ENCODE data around the gene PMM2. TPM values are rescaled to one million over a fixed set of nuclear protein-coding genes. Genes with fewer than 3 reads are reported as not detected.
"Not testable (repeated sequence)": the region's sequence is repeated elsewhere in the genome, so short reads cannot be mapped to it uniquely, and the experiment has no call there.

The PMM2 gene
- total RNA-seq, 1 experiment from 2014 or later = 58.4 TPM

DNA sequence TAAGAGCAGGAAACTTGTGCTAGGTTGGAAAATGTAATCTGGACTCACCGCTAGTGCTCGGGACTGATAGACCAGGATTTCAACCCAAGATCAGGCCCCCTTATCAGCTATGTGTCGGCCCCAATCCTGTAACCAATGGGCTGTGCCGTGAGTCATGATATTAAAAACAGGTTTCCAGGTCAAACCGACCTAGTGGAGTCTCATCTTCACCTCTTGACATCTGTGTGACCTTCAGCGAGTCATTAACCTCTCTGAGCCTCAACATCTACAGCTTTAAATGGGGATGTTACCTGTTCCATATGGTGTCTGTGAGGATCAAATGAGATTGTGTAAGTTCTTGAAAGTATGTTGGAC is 512 bp downstream of the PMM2 start:
- Histone ChIP-seq H3K27me3 (ENCODE audit: control insufficient read depth, insufficient read depth, low read length) (no peaks in the 10 kb centered on the region), H3K9me3 (ENCODE audit: control insufficient read depth, insufficient read depth, low read depth, low read length) (no peaks in the 10 kb centered on the region), H3K4me3 (ENCODE audit: low read depth in 2 of 2, low read length in 2 of 2) (peak overlapping the region; percentile 94 to 99), H3K27ac (ENCODE audit: low read length) (peak overlapping the region; percentile 98), H3K4me1 (ENCODE audit: control insufficient read depth, insufficient read depth, low read length) (peaks cover 20% of the 10 kb centered on the region), H3K36me3 (ENCODE audit: control insufficient read depth, insufficient read depth, low read length) (peaks cover 19% of the 10 kb centered on the region)
- no peak for TF ChIP-seq SIN3A (IDR thresholded peaks at IDR 0.05; ENCODE audit: borderline replicate concordance, insufficient read depth, low read depth, low read length)
- TF ChIP-seq, protein P1, sequence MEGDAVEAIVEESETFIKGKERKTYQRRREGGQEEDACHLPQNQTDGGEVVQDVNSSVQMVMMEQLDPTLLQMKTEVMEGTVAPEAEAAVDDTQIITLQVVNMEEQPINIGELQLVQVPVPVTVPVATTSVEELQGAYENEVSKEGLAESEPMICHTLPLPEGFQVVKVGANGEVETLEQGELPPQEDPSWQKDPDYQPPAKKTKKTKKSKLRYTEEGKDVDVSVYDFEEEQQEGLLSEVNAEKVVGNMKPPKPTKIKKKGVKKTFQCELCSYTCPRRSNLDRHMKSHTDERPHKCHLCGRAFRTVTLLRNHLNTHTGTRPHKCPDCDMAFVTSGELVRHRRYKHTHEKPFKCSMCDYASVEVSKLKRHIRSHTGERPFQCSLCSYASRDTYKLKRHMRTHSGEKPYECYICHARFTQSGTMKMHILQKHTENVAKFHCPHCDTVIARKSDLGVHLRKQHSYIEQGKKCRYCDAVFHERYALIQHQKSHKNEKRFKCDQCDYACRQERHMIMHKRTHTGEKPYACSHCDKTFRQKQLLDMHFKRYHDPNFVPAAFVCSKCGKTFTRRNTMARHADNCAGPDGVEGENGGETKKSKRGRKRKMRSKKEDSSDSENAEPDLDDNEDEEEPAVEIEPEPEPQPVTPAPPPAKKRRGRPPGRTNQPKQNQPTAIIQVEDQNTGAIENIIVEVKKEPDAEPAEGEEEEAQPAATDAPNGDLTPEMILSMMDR (IDR thresholded peaks at IDR 0.05) = no peak
- no peak for TF ChIP-seq POLR2AphosphoS5 (IDR thresholded peaks at IDR 0.05; ENCODE audit: low read depth, low read length)
- DNase-seq (ENCODE audit: low read depth, low spot score) (no peak), ATAC-seq (peak; percentile 3; the same call in 1 of the 2 replicates)
- BruUV-seq (replicated peaks) = no TSS peak
- in situ Hi-C loops (cut with HindIII; ENCODE audit: low pct_unique_long_range_greater_than_20kb, low sequenced_read_pairs) = no loop called here
- intact Hi-C loops (cut with micrococcal nuclease; ENCODE audit: unreplicated experiment) = no loop called here
- CTCF ChIA-PET = no interaction called here
- POLR2A ChIA-PET = no interaction called here

DNA sequence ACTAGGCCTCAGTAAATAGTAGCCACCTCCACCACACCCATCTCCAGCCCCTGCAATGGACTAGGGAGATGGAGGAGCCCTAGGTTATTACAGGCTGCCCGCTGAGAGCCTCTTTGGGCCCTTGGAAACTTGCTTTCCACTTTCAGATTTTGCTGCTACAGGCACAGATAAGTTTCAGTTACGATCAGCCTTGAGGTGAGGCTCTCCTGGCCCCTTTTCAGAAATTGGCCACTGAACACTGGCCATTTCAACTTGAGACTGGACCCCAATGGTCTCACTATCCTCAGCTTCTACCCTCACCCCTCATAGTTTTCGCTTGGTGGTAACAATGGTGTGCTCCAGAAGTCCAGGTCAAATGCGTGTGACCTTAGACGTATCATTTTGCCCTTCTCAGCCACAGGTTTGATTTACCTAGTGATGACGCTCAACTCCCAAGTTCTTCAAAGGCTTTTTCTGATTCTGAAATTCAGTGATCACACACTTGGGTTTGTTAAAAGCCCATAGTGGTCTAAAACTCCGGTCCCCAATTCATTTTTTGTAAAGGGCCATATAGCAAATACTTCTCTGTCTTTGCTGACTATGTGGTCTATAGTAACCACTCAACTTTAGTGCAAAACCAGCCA is 1.0 kb downstream of the PMM2 start:
- peaks cover 20% of the 10 kb centered on the region for H3K4me1 ChIP-seq (ENCODE audit: control insufficient read depth, insufficient read depth, low read length)
- peaks cover 22% of the 10 kb centered on the region for H3K36me3 ChIP-seq (ENCODE audit: control insufficient read depth, insufficient read depth, low read length)
- BruUV-seq (replicated peaks) = no TSS peak
- TF ChIP-seq, protein P1 (IDR thresholded peaks at IDR 0.05) = no peak
- ChIA-PET CTCF (no interaction called here), POLR2A (no interaction called here)
- ATAC-seq (no peak), DNase-seq (ENCODE audit: low read depth, low spot score) (no peak)
- H3K9me3 ChIP-seq (ENCODE audit: control insufficient read depth, insufficient read depth, low read depth, low read length) = no peaks in the 10 kb centered on the region
- intact Hi-C loops (cut with micrococcal nuclease; ENCODE audit: unreplicated experiment) = no loop called here
- in situ Hi-C loops (cut with HindIII; ENCODE audit: low pct_unique_long_range_greater_than_20kb, low sequenced_read_pairs) = no loop called here
- H3K4me3 ChIP-seq (ENCODE audit: low read depth in 2 of 2, low read length in 2 of 2) = peak overlapping the region; percentile 94 to 99
- no peaks in the 10 kb centered on the region for H3K27me3 ChIP-seq (ENCODE audit: control insufficient read depth, insufficient read depth, low read length)
- H3K27ac ChIP-seq (ENCODE audit: low read length) = peak overlapping the region; percentile 98

DNA sequence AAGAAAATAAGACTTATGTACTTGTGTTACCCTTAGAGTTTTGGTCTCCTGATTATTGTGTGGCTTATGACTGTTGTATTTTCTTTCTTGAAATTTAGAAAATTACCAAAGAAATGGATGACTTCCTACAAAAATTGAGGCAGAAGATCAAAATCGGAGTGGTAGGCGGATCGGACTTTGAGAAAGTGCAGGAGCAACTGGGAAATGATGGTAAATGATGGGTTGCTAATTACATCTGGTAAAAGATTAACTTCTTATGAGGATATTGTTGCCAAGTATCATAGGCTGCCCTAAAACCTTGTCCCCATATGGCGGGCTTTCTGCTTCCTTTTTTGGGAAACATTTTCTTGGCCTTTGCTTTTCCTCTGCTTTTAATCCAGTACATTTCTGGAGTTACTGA is 4.1 kb downstream of the PMM2 start:
- TF ChIP-seq, protein P2, sequence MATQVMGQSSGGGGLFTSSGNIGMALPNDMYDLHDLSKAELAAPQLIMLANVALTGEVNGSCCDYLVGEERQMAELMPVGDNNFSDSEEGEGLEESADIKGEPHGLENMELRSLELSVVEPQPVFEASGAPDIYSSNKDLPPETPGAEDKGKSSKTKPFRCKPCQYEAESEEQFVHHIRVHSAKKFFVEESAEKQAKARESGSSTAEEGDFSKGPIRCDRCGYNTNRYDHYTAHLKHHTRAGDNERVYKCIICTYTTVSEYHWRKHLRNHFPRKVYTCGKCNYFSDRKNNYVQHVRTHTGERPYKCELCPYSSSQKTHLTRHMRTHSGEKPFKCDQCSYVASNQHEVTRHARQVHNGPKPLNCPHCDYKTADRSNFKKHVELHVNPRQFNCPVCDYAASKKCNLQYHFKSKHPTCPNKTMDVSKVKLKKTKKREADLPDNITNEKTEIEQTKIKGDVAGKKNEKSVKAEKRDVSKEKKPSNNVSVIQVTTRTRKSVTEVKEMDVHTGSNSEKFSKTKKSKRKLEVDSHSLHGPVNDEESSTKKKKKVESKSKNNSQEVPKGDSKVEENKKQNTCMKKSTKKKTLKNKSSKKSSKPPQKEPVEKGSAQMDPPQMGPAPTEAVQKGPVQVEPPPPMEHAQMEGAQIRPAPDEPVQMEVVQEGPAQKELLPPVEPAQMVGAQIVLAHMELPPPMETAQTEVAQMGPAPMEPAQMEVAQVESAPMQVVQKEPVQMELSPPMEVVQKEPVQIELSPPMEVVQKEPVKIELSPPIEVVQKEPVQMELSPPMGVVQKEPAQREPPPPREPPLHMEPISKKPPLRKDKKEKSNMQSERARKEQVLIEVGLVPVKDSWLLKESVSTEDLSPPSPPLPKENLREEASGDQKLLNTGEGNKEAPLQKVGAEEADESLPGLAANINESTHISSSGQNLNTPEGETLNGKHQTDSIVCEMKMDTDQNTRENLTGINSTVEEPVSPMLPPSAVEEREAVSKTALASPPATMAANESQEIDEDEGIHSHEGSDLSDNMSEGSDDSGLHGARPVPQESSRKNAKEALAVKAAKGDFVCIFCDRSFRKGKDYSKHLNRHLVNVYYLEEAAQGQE (IDR thresholded peaks at IDR 0.05; ENCODE audit: insufficient read depth in 1 of 2, low read depth in 2 of 2, low read length in 1 of 2) = no peak
- TF ChIP-seq POLR2AphosphoS5 (IDR thresholded peaks at IDR 0.05; ENCODE audit: low read depth, low read length) (no peak), SIN3A (IDR thresholded peaks at IDR 0.05; ENCODE audit: borderline replicate concordance, insufficient read depth, low read depth, low read length) (no peak), TCF7L2 (IDR thresholded peaks at IDR 0.05; ENCODE audit: low read depth, low read length) (no peak)
- TF ChIP-seq, protein P1 (IDR thresholded peaks at IDR 0.05) = no peak
- Histone ChIP-seq H3K9me3 (ENCODE audit: control insufficient read depth, insufficient read depth, low read depth, low read length) (no peaks in the 10 kb centered on the region), H3K4me1 (ENCODE audit: control insufficient read depth, insufficient read depth, low read length) (peaks cover 8% of the 10 kb centered on the region), H3K27me3 (ENCODE audit: control insufficient read depth, insufficient read depth, low read length) (no peaks in the 10 kb centered on the region), H3K36me3 (ENCODE audit: control insufficient read depth, insufficient read depth, low read length) (peaks cover 35% of the 10 kb centered on the region), H3K27ac (ENCODE audit: low read length) (no peak overlapping the region), H3K4me3 (ENCODE audit: low read depth in 2 of 2, low read length in 2 of 2) (no peak overlapping the region)
- in situ Hi-C loops (cut with HindIII; ENCODE audit: low pct_unique_long_range_greater_than_20kb, low sequenced_read_pairs) = no loop called here
- CTCF ChIA-PET = no interaction called here
- intact Hi-C loops (cut with micrococcal nuclease; ENCODE audit: unreplicated experiment) = no loop called here
- ATAC-seq = no peak
- no peak for DNase-seq (ENCODE audit: low read depth, low spot score)
- no TSS peak for BruUV-seq (replicated peaks)
- POLR2A ChIA-PET = no interaction called here

DNA sequence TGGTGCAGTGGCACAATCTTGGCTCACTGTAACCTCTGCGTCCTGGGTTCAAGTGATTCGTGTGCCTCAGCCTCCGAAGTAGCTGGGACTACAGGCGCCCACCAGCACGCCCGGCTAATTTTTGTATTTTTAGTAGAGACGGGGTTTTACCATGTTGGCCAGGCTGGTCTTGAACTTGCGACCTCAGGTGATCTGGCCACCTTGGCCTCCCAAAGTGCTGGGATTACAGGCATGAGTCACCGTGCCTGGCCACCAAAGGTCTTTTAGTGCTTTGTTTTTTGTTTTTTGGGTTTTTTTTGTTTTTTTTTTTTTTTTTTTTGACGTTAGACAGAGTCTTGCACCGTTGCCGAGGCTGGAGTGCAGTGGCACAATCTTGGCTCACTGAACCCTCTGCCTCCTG is 6.1 kb downstream of the PMM2 start:
- POLR2A ChIA-PET; BruUV-seq (replicated peaks); ATAC-seq; in situ Hi-C loops (cut with HindIII; ENCODE audit: low pct_unique_long_range_greater_than_20kb, low sequenced_read_pairs); H3K27me3 ChIP-seq (ENCODE audit: control insufficient read depth, insufficient read depth, low read length); H3K4me1 ChIP-seq (ENCODE audit: control insufficient read depth, insufficient read depth, low read length); H3K9me3 ChIP-seq (ENCODE audit: control insufficient read depth, insufficient read depth, low read depth, low read length); H3K27ac ChIP-seq (ENCODE audit: low read length); intact Hi-C loops (cut with micrococcal nuclease; ENCODE audit: unreplicated experiment); H3K4me3 ChIP-seq (ENCODE audit: low read depth in 2 of 2, low read length in 2 of 2); DNase-seq (ENCODE audit: low read depth, low spot score): not testable (repeated sequence)
- CTCF ChIA-PET = interaction anchor here (0.6 kb wide), 1 partner anchor 1544 kb away, joined by 5 read pairs; no protein-coding TSS in a partner anchor
- H3K36me3 ChIP-seq (ENCODE audit: control insufficient read depth, insufficient read depth, low read length) = peaks cover 45% of the 10 kb centered on the region
